ENCODE measurements around the gene MAP3K15.

Gene MAP3K15

DNA sequence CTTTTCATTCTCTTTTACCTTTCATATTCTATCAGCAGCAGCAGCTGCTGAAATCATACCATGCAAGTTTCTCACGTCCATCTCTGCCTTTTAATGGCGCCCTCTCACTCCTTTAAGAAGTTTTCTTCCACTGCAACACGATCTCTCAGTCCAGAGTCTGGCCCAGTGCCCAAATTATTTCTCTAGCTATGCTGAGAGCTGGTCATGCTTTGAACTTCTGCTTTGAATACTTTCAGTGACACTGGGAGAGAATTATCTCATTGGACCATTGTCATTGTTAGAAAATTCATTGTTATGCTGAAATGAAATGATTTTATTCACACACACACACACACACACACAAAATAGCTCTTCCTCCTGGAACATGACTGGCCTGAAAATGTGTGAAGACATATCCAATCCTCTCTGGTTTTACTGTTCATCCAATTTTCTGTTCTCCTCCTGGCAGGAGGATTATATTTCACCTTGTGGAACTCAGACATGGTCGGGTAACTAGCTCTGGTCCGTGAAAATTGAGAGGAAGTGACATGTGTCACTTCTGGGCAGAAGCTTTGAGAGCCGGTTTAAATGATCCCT is 172.9 kb downstream of the MAP3K15 start:
- DNase-seq = peak; percentile 52 to 57 (median 55)

DNA sequence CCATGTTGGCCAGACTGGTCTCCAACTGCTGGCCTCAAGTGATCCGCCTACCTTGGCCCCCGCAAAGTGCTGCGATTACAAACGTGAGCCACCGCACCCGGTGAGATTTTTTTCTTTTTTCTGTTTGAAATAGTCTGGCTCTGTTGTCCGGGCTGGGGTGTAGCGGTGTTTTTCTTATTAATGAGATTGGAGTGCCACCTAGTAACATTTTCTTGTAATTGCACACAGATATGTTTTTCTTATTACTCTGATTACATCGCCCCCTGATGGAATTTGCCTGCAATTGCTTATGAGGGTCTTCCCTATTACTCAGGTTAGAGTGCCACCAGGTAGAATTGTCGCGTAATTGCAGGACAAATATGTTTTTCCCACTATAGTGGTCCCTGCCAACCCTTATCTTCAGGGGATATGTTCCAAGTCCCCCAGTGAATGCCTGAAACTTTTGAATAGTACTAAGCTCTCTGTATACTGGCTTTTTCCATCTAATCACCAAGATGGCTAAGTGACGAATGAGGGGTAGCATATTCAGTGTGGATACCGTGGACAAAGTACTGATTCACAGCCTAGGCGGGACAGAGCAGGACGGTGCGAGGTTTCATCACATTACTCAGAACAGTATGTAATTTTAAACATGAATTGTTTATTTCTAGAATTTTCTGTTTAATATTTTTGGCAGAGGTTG is 180.2 kb downstream of the MAP3K15 start:
- peak; percentile 50 to 70 (median 65) for DNase-seq

GRCh38 chrX:19332983-19333382 is 182.3 kb downstream of the MAP3K15 start:
- no peak for DNase-seq

GRCh38 chrX:19331831-19332230 is 183.5 kb downstream of the MAP3K15 start:
- DNase-seq = no peak

- DNase-seq = no peak
These were observed 188.7 kb downstream of the MAP3K15 start for GRCh38 chrX:19326567-19326966.

Measured in suppressor macrophage treated with lipopolysaccharide for 1 hour (primary cell).